CD4-positive, alpha-beta memory T cell (primary cell): Measurements from ENCODE around the gene GPN2. TPM values are rescaled to one million over a fixed set of nuclear protein-coding genes. Genes with fewer than 3 reads are reported as not detected.
"Not testable (repeated sequence)": the region's sequence is repeated elsewhere in the genome, so short reads cannot be mapped to it uniquely, and the experiment has no call there.

Source experiments
- CTCF ChIA-PET: fragments of 350-600 bp; sonication (Branson Sonifier 250); formaldehyde crosslinking; loops from one replicate; lab custom pipeline; 2021; ENCODE audit warnings: inconsistent platforms; ENCODE audit not compliant: partially characterized antibody; lab: Charles Lee
- POLR2A ChIA-PET: fragments of 350-600 bp; sonication (Branson Sonifier 250); formaldehyde crosslinking; loops from one replicate; lab custom pipeline; 2021; ENCODE audit not compliant: partially characterized antibody; lab: Charles Lee
- DNase-seq, 5 donors: peaks; one replicate each; pipeline versions ENCODE4 v3.0.0 to v3.0.0-alpha.2; 2020 to 2022; ENCODE audit warnings: mixed read lengths in 1 of 5
- H3K27ac ChIP-seq: one replicate; pipeline ENCODE4 v1.7.0; 2013; ENCODE audit warnings: low read depth, low read length
- H3K27me3 ChIP-seq: 2 replicates; pipeline ENCODE4 v1.7.0; 2013; ENCODE audit warnings: mild to moderate bottlenecking, low read length, moderate library complexity; ENCODE audit not compliant: insufficient read depth
- H3K36me3 ChIP-seq: 2 replicates; pipeline ENCODE4 v1.7.0; 2013; ENCODE audit warnings: mild to moderate bottlenecking, low read length, moderate library complexity; ENCODE audit not compliant: insufficient read depth
- H3K4me1 ChIP-seq: 2 replicates; pipeline ENCODE4 v1.7.0; 2013; ENCODE audit warnings: mild to moderate bottlenecking, low read length, moderate library complexity; ENCODE audit not compliant: insufficient read depth
- H3K4me3 ChIP-seq, 2 donors: one replicate each; pipeline ENCODE4 v1.7.0; 2013; ENCODE audit warnings: low read length in 2 of 2, mild to moderate bottlenecking in 1 of 2
- H3K9me3 ChIP-seq, 2 donors: one replicate each; pipeline ENCODE4 v1.7.0; 2013; ENCODE audit warnings: low read length in 2 of 2, control low read depth in 1 of 2; ENCODE audit not compliant: control insufficient read depth in 1 of 2
- H3K27ac Mint-ChIP-seq, 7 donors: one replicate each; pipeline ENCODE4 v1.8.0; 2020 to 2021; ENCODE audit warnings: mixed read lengths in 7 of 7, mild to moderate bottlenecking in 6 of 7, inconsistent platforms in 3 of 7, moderate library complexity in 3 of 7
- H3K27me3 Mint-ChIP-seq, 2 donors: one replicate each; pipeline ENCODE4 v1.8.0; 2020 to 2021; ENCODE audit warnings: mixed read lengths in 2 of 2
- H3K36me3 Mint-ChIP-seq, 2 donors: one replicate each; pipeline ENCODE4 v1.8.0; 2020 to 2021; ENCODE audit warnings: mixed read lengths in 2 of 2, inconsistent platforms in 1 of 2, mild to moderate bottlenecking in 1 of 2
- H3K4me1 Mint-ChIP-seq, 4 donors: one replicate each; pipeline ENCODE4 v1.8.0; 2020 to 2021; ENCODE audit warnings: mixed read lengths in 4 of 4, mild to moderate bottlenecking in 1 of 4
- H3K4me3 Mint-ChIP-seq, 8 donors: one replicate each; pipeline ENCODE4 v1.8.0; 2020 to 2021; ENCODE audit warnings: mixed read lengths in 8 of 8, mild to moderate bottlenecking in 7 of 8, moderate library complexity in 6 of 8, inconsistent platforms in 3 of 8
- H3K9me3 Mint-ChIP-seq, 8 donors: one replicate each; pipeline ENCODE4 v1.8.0; 2020 to 2021; ENCODE audit warnings: mixed read lengths in 8 of 8, mild to moderate bottlenecking in 5 of 8, inconsistent platforms in 3 of 8, moderate library complexity in 1 of 8
- intact Hi-C: fragments of 100-400 bp; cut with micrococcal nuclease; formaldehyde crosslinking; loops from one replicate; pipeline ENCODE4 v1.15.1; 2023
- polyA plus RNA-seq, 2 donors: library from polyadenylated mRNA; unstranded; fragments of 300-500 nt; fragmentation: Illumina TruSeq; gene quantifications; one replicate each; pipeline ENCODE4 v1.2.3, GENCODE V29; 2021
- total RNA-seq, 2 experiments: library from RNA; stranded (reverse); gene quantifications; one replicate each; pipeline ENCODE4 v1.2.3, GENCODE V29; 2021

The GPN2 gene
- total and polyA plus RNA-seq, 4 experiments from 2014 or later, result 15.3 to 38.0 (median 27.9) TPM

DNA sequence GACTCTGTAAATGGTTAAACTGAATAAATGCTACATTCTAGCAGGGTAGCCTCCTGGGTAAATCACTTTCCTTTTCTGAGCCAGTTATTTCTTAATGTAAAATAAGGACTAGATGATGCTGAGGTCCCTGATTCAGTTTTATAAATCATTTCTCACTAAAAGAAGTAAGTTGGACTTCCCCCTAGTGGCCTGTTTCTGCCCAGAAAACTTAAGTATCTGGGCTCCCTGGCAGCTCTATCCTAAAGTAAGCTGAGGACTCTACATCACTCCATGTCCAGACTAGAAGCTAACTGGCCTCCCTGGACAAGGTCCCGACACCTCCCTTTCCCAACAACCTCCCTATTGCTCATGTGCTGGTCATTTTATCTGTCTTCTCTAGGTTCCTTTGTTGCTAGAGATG, 3.0 kb downstream of the GPN2 start:
- H3K4me3 Mint-ChIP-seq, result peak overlapping the region; percentile 22 to 79 (median 52)
- DNase-seq, result peak in 2 of 5 donors; percentile 11 to 20
- no peak overlapping the region for H3K4me3 ChIP-seq
- no peaks in the 10 kb centered on the region for H3K27me3 ChIP-seq
- H3K36me3 Mint-ChIP-seq, result peaks cover 45 to 66% of the 10 kb centered on the region in 2 donors
- no peak overlapping the region for H3K27ac ChIP-seq
- peaks cover 34% of the 10 kb centered on the region for H3K4me1 ChIP-seq
- H3K9me3 Mint-ChIP-seq, result peaks cover 0 to 1% (median 0%) of the 10 kb centered on the region in 8 donors
- H3K27ac Mint-ChIP-seq, result peak overlapping the region; percentile 3 to 97 (median 67)
- no peaks in the 10 kb centered on the region for H3K27me3 Mint-ChIP-seq
- ChIA-PET POLR2A (interaction anchor here (0.6 to 7.0 kb wide), 4 partner anchors 12 to 267 kb away, joined by 3 to 114 read pairs (median 6); partner anchors contain the start of gene GPATCH3), CTCF (interaction anchor here (0.6 to 3.0 kb wide), 16 partner anchors 9 to 285 kb away, joined by 3 to 14 read pairs (median 5); partner anchors contain the start of gene GPATCH3)
- intact Hi-C loops, result no loop called here
- peaks cover 26 to 42% (median 31%) of the 10 kb centered on the region in 4 donors for H3K4me1 Mint-ChIP-seq
- no peaks in the 10 kb centered on the region for H3K9me3 ChIP-seq
- peaks cover 60% of the 10 kb centered on the region for H3K36me3 ChIP-seq

DNA sequence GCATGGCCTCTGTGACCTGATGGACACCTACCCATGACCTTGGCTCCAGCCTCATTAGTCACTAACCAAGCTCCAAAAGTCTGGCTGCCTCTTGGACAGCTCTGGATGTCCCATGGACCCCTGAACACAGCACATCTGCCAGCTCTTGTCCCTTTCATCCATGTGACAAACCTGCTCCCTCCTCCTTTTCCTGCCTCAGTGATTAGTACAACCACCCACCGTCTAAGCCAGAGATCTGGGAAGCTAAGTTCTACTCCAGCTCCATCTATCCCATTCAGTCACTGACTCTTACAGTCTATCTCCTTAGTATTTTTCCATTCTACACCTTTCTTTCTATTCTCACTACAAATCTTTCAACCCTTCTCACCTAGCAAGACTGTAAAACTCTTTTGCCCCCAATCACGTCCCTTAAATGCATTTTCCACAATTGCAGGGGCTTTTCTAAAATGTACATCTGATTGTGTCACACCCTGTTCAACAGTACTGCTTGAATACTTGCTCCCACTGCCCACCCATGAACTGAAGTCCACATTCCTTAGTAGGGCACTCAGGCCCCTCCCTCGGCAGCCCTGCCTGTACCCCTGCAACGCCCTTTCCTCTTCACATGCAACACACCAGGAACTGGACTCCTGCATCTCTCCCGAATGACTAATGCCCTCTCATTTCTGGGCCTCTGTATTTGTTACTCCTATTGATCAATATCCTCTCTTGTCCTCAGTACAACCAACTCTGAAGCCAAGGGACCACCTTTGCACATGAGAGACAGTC, 7.2 kb downstream of the GPN2 start:
- Histone ChIP-seq H3K27ac (no peak overlapping the region), H3K4me1 (peaks cover 6% of the 10 kb centered on the region), H3K9me3 (no peaks in the 10 kb centered on the region), H3K36me3 (peaks cover 61% of the 10 kb centered on the region), H3K4me3 (no peak overlapping the region), H3K27me3 (no peaks in the 10 kb centered on the region)
- ChIA-PET POLR2A (interaction anchor here (1.1 kb wide), 1 partner anchor 14 kb away, joined by 3 read pairs; no protein-coding TSS in a partner anchor), CTCF (interaction anchor here (0.8 to 3.1 kb wide), 8 partner anchors 9 to 281 kb away, joined by 3 to 11 read pairs (median 4); partner anchors contain the start of gene GPATCH3)
- Mint-ChIP-seq H3K9me3 (peaks cover 0 to 3% (median 0%) of the 10 kb centered on the region in 8 donors), H3K36me3 (peaks cover 44 to 64% of the 10 kb centered on the region in 2 donors), H3K4me3 (no peak overlapping the region), H3K27ac (peak overlapping the region in 4 of 7 donors; percentile 7 to 82 (median 22)), H3K4me1 (peaks cover 6 to 14% (median 10%) of the 10 kb centered on the region in 4 donors), H3K27me3 (no peaks in the 10 kb centered on the region)
- intact Hi-C loops, result no loop called here
- no peak for DNase-seq

DNA sequence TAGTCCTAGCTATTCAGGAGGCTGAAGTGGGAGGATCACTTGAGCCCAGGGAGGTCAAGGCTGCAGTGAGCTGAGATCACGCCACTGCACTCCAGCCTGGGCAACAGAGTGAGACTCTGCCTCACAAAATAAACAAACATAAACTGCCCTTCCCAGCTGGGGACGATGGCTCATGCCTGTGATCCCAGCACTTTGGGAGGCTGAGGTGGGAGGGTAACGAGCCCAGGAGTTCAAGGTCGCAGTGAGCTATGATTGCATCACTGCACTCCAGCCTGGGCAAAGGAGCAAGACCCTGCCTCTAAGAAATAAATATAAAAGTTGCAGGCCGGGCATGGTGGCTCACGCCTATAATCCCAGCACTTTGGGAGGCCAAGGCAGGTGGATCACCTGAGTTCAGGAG, 8.5 kb downstream of the GPN2 start:
- ChIA-PET POLR2A (interaction anchor here (0.6 to 2.0 kb wide), 4 partner anchors 9 to 198 kb away, joined by 3 to 5 read pairs (median 4); partner anchors contain the start of gene GPN2), CTCF (interaction anchor here (1.2 to 5.2 kb wide), 10 partner anchors 9 to 280 kb away, joined by 3 to 45 read pairs (median 7); partner anchors contain the start of genes GPATCH3 and GPN2)
- H3K36me3 ChIP-seq, result peaks cover 64% of the 10 kb centered on the region
- intact Hi-C loops, H3K4me3 Mint-ChIP-seq, H3K27me3 ChIP-seq, H3K4me1 ChIP-seq, H3K4me3 ChIP-seq, H3K4me1 Mint-ChIP-seq, H3K9me3 Mint-ChIP-seq, H3K9me3 ChIP-seq, H3K27ac ChIP-seq, H3K27me3 Mint-ChIP-seq, DNase-seq: not testable (repeated sequence)
- Mint-ChIP-seq H3K36me3 (peaks cover 39 to 63% of the 10 kb centered on the region in 2 donors), H3K27ac (peak overlapping the region in 1 of 7 donors; percentile 22)

DNA sequence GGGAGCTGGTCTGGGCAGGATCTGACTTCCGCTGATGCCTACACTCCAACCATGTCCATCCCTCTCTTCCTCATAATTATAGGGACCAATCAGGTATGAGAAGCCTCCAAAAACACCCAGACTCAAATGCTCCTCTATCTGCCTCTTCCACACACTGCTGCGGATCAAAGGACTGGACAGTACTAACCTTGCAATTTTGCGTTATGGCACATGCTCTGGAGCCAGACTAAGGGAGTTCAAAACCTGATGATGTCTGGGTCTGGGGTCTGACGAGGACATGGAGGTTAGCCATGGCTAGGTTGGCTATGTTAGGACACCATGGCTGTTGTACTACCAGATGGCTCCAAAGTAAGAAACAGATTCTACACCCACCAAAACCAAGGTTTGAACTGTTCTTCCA, 10.3 kb downstream of the GPN2 start:
- DNase-seq, result no peak
- Histone ChIP-seq H3K4me3 (no peak overlapping the region), H3K27ac (no peak overlapping the region), H3K36me3 (peaks cover 56% of the 10 kb centered on the region), H3K9me3 (no peaks in the 10 kb centered on the region), H3K27me3 (no peaks in the 10 kb centered on the region), H3K4me1 (no peaks in the 10 kb centered on the region)
- H3K4me3 Mint-ChIP-seq, result no peak overlapping the region
- peaks cover 0 to 3% (median 0%) of the 10 kb centered on the region in 8 donors for H3K9me3 Mint-ChIP-seq
- intact Hi-C loops, result no loop called here
- ChIA-PET POLR2A (no interaction called here), CTCF (interaction anchor here (1.3 to 5.2 kb wide), 13 partner anchors 10 to 278 kb away, joined by 3 to 45 read pairs (median 10); partner anchors contain the start of genes GPATCH3 and GPN2)
- H3K36me3 Mint-ChIP-seq, result peaks cover 30 to 55% of the 10 kb centered on the region in 2 donors
- H3K27ac Mint-ChIP-seq, result no peak overlapping the region
- no peaks in the 10 kb centered on the region for H3K27me3 Mint-ChIP-seq
- peaks cover 0 to 5% (median 3%) of the 10 kb centered on the region in 4 donors for H3K4me1 Mint-ChIP-seq

DNA sequence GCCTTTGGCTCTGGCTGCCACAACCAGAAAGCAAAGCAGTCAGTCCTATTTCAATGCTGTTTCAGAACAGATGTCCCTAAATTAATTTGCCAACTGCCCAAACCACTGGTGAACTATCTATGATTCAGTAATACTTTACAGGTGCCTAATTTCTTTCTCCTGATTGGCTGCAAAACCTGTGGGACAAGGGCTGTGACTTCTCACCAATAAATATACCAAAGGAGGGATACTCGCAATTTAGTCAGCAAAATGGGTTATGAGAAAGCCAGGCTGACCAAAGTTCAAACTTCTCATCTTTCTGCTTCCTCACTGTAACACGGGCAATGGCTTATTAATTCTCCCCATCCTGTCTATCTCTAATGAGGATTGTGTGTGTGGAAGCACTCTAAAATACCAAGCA, 12.8 kb downstream of the GPN2 start:
- intact Hi-C loops, result no loop called here
- H3K9me3 ChIP-seq, result no peaks in the 10 kb centered on the region
- peaks cover 0 to 2% (median 0%) of the 10 kb centered on the region in 8 donors for H3K9me3 Mint-ChIP-seq
- H3K36me3 ChIP-seq, result peaks cover 32% of the 10 kb centered on the region
- peaks cover 0 to 1% (median under 1%) of the 10 kb centered on the region in 4 donors for H3K4me1 Mint-ChIP-seq
- H3K27me3 Mint-ChIP-seq, result no peaks in the 10 kb centered on the region
- H3K27ac ChIP-seq, result no peak overlapping the region
- no peaks in the 10 kb centered on the region for H3K4me1 ChIP-seq
- peaks cover 11 to 33% of the 10 kb centered on the region in 2 donors for H3K36me3 Mint-ChIP-seq
- POLR2A ChIA-PET, result interaction anchor here (1.5 to 2.4 kb wide), 2 partner anchors 12 to 13 kb away, joined by 4 to 14 read pairs; partner anchors contain the start of gene GPN2
- DNase-seq, result no peak
- H3K4me3 Mint-ChIP-seq, result no peak overlapping the region
- H3K27me3 ChIP-seq, result no peaks in the 10 kb centered on the region
- H3K27ac Mint-ChIP-seq, result no peak overlapping the region
- CTCF ChIA-PET, result interaction anchor here (0.7 to 5.2 kb wide), 7 partner anchors 9 to 275 kb away, joined by 3 to 45 read pairs (median 4); no protein-coding TSS in a partner anchor
- no peak overlapping the region for H3K4me3 ChIP-seq

DNA sequence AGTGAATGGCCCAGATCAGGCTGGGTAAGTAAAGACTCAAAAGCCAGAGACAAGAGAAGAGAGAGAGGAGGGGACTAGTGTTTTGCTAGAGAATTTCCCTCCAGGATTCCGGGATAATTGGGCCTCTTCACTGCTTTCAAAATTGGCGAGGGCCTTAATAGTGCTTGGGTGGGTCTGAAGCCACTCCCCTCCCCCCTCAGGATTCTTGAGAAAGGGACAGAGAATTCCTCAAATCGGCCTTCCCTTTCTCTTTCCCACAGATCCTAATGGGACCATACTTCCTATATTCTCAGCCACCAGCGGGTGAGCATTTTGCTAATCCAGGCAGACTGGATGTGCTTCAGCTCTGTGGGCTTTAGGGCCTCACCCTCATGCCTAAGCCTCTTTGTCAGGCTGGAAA, 15.2 kb downstream of the GPN2 start:
- H3K27me3 Mint-ChIP-seq, result no peaks in the 10 kb centered on the region
- CTCF ChIA-PET, result interaction anchor here (1.1 to 2.3 kb wide), 4 partner anchors 8 to 64 kb away, joined by 3 to 7 read pairs (median 6); no protein-coding TSS in a partner anchor
- no peaks in the 10 kb centered on the region for H3K27me3 ChIP-seq
- no peaks in the 10 kb centered on the region for H3K9me3 ChIP-seq
- POLR2A ChIA-PET, result interaction anchor here (0.6 kb wide), 1 partner anchor 117 kb away, joined by 3 read pairs; no protein-coding TSS in a partner anchor
- DNase-seq, result no peak
- H3K27ac Mint-ChIP-seq, result peak overlapping the region in 2 of 7 donors; percentile 2 to 30
- H3K4me1 Mint-ChIP-seq, result peaks cover 0 to 1% (median 0%) of the 10 kb centered on the region in 4 donors
- intact Hi-C loops, result no loop called here
- H3K9me3 Mint-ChIP-seq, result peaks cover 0 to 2% (median 0%) of the 10 kb centered on the region in 8 donors
- no peak overlapping the region for H3K27ac ChIP-seq
- no peak overlapping the region for H3K4me3 ChIP-seq
- H3K4me1 ChIP-seq, result no peaks in the 10 kb centered on the region
- peaks cover 4 to 21% of the 10 kb centered on the region in 2 donors for H3K36me3 Mint-ChIP-seq
- H3K36me3 ChIP-seq, result peaks cover 27% of the 10 kb centered on the region
- H3K4me3 Mint-ChIP-seq, result no peak overlapping the region
